GM12878 (cell line): ENCODE data around the gene PPP4R3B. TPM values are rescaled to one million over a fixed set of nuclear protein-coding genes. Genes with fewer than 3 reads are reported as not detected.

ENCODE experiments used
- ATAC-seq: fragments of 200-7000 bp; cut with Tn5 transposase; 3 replicates; pipeline ENCODE4 v1.9.1; 2020; ENCODE audit warnings: mild to moderate bottlenecking, moderate library complexity
- BruUV-seq: library from RNA; stranded (reverse); fragments of 400-500 nt; replicated peaks from 2 replicates; lab custom pipeline; 2021; lab: Mats Ljungman, UMichigan
- CTCF ChIA-PET: fragments of 300-600 bp; sonication (Branson Sonifier 250); formaldehyde crosslinking; extraction: SDS; loops from one replicate; lab custom pipeline; 2021; ENCODE audit warnings: inconsistent platforms; lab: Yijun Ruan, JAX
- POLR2A ChIA-PET: fragments of 350-600 bp; formaldehyde crosslinking; extraction: SDS; loops from one replicate; lab custom pipeline; 2021; ENCODE audit warnings: inconsistent platforms; lab: Charles Lee
- RAD21 ChIA-PET: fragments of 300-600 bp; sonication (Branson Sonifier 250); formaldehyde crosslinking; loops from one replicate; lab custom pipeline; 2023; ENCODE audit warnings: antibody characterized with exemption; ENCODE audit not compliant: unreplicated experiment; lab: Charles Lee
- SMC1A ChIA-PET: fragments of 300-600 bp; sonication (Branson Sonifier 250); formaldehyde crosslinking; loops from one replicate; lab custom pipeline; 2023; ENCODE audit not compliant: unreplicated experiment, uncharacterized antibody; lab: Charles Lee
- DNase-seq: peaks from one replicate; pipeline ENCODE4 v3.0.0-alpha.2; 2011; ENCODE audit warnings: low read depth, low spot score
- FAIRE-seq: peaks from 3 replicates; lab custom pipeline; 2011; peaks lifted over from hg19 to GRCh38; lab: Jason Lieb, UNC
- H2AFZ ChIP-seq: 2 replicates; pipeline ENCODE4 v1.6.0; 2011; ENCODE audit warnings: low read depth, low read length, control low read depth; ENCODE audit not compliant: control insufficient read depth
- H3K27ac ChIP-seq: 2 replicates; pipeline ENCODE4 v1.5.1; 2011; ENCODE audit warnings: control low read depth; ENCODE audit not compliant: control insufficient read depth, insufficient read depth
- H3K27me3 ChIP-seq, 2 experiments: replicated peaks in 1 of 2; 2 replicates each; pipeline versions ENCODE4 v1.6.0 to v1.6.1; 2011; ENCODE audit warnings: low read length in 1 of 2; ENCODE audit not compliant: control insufficient read depth in 2 of 2, insufficient read depth in 2 of 2
- H3K36me3 ChIP-seq, 2 experiments: 2 replicates each; pipeline ENCODE4 v1.5.1; 2011; ENCODE audit warnings: low read length in 1 of 2; ENCODE audit not compliant: control insufficient read depth in 2 of 2, insufficient read depth in 2 of 2
- H3K4me1 ChIP-seq: 2 replicates; pipeline ENCODE4 v1.6.1; 2011; ENCODE audit warnings: mild to moderate bottlenecking, low read length, moderate library complexity, mixed read lengths; ENCODE audit not compliant: control insufficient read depth, insufficient read depth
- H3K4me2 ChIP-seq: 2 replicates; pipeline ENCODE4 v1.6.0; 2011; ENCODE audit warnings: control low read depth; ENCODE audit not compliant: control insufficient read depth, insufficient read depth
- H3K4me3 ChIP-seq: fragments of 200-600 bp; sonication (generic); 2 replicates; pipeline ENCODE4 v1.5.1; 2016
- H3K79me2 ChIP-seq: 2 replicates; pipeline ENCODE4 v1.6.0; 2011; ENCODE audit warnings: low read length; ENCODE audit not compliant: control insufficient read depth, insufficient read depth
- H3K9ac ChIP-seq: 2 replicates; pipeline ENCODE4 v1.8.0; 2011; ENCODE audit warnings: low read length, control low read depth, mixed read lengths; ENCODE audit not compliant: control insufficient read depth, insufficient read depth
- H3K9me3 ChIP-seq: replicated peaks from 3 replicates; pipeline ENCODE4 v1.5.1; 2011; ENCODE audit warnings: mild to moderate bottlenecking, low read length; ENCODE audit not compliant: control insufficient read depth, insufficient read depth
- H4K20me1 ChIP-seq: 2 replicates; pipeline ENCODE4 v1.6.0; 2011; ENCODE audit not compliant: control insufficient read depth, insufficient read depth
- BACH1 ChIP-seq: fragments of 450-650 bp; IDR thresholded peaks from 2 replicates; pipeline ENCODE4 v1.6.1; 2017; ENCODE audit warnings: mild to moderate bottlenecking, borderline replicate concordance
- CEBPZ ChIP-seq: fragments of 150-350 bp; IDR thresholded peaks from 2 replicates; pipeline ENCODE4 v1.6.1; 2016; ENCODE audit warnings: low read depth, low read length
- CHD1 ChIP-seq: IDR thresholded peaks from 2 replicates; pipeline ENCODE4 v1.6.1; 2012; ENCODE audit warnings: low read depth, low read length, improper control_type of control experiment
- MEF2B ChIP-seq: fragments of 450-650 bp; IDR thresholded peaks from 2 replicates; pipeline ENCODE4 v1.6.1; 2018; ENCODE audit warnings: mild to moderate bottlenecking, moderate library complexity; ENCODE audit not compliant: partially characterized antibody, poor library complexity, severe bottlenecking
- PAX8 ChIP-seq: fragments of 450-650 bp; IDR thresholded peaks from 2 replicates; pipeline ENCODE4 v1.6.1; 2017; ENCODE audit warnings: mild to moderate bottlenecking, moderate library complexity
- PKNOX1 ChIP-seq: fragments of 450-650 bp; IDR thresholded peaks from 2 replicates; pipeline ENCODE4 v1.6.1; 2016; ENCODE audit warnings: mild to moderate bottlenecking
- POLR2AphosphoS5 ChIP-seq: IDR thresholded peaks from 2 replicates; pipeline ENCODE4 v1.6.1; 2011; ENCODE audit warnings: mild to moderate bottlenecking, low read length, inconsistent platforms
- RAD21 ChIP-seq: IDR thresholded peaks from 2 replicates; pipeline ENCODE4 v1.6.1; 2011; ENCODE audit warnings: mild to moderate bottlenecking, low read depth, low read length, moderate library complexity; ENCODE audit not compliant: insufficient read depth
- RUNX3 ChIP-seq: IDR thresholded peaks from 2 replicates; pipeline ENCODE4 v1.6.1; 2012; ENCODE audit warnings: low read length, inconsistent platforms
- TCF3 ChIP-seq: IDR thresholded peaks from 2 replicates; pipeline ENCODE4 v1.6.1; 2012; ENCODE audit warnings: low read depth, mild to moderate bottlenecking, low read length, borderline replicate concordance; ENCODE audit not compliant: insufficient read depth
- ZNF217 ChIP-seq: fragments of 450-650 bp; IDR thresholded peaks from 2 replicates; pipeline ENCODE4 v1.6.1; 2017; ENCODE audit warnings: antibody characterized with exemption, mild to moderate bottlenecking
- WGBS: methylation state at CpG from one replicate; pipeline ENCODE4 v1.1.6; 2016; ENCODE audit warnings: low lambda C conversion rate; ENCODE audit not compliant: insufficient replicate concordance, insufficient coverage; ENCODE audit errors: missing lambda C conversion rate; 5-methylcytosine and 5-hydroxymethylcytosine counted together
- in situ Hi-C: fragments of 300-500 bp; cut with MboI; formaldehyde crosslinking; loops from 9 replicates; pipeline ENCODE4 v1.14.3; 2018; ENCODE audit warnings: mixed read lengths
- intact Hi-C: fragments of 100-400 bp; cut with micrococcal nuclease; formaldehyde crosslinking; loops from one replicate; pipeline ENCODE4 v1.14.2; 2022; ENCODE audit not compliant: unreplicated experiment
- polyA plus RNA-seq, 11 experiments: library from polyadenylated mRNA; depleted of rRNA in 4 of 11; unstranded in 6 of 11; stranded (reverse) in 5 of 11; fragments of >200 nt; fragmentation: Nextera tagmentation in 4 of 11; fragmentation: Illumina TruSeq in 1 of 11; extraction: Ambion mirVana in 4 of 11; extraction: Trizol in 1 of 11; gene quantifications; 1 replicate in 1 of 11; 2 replicates in 10 of 11; pipeline versions ENCODE4 v1.2.1 to v1.2.3, GENCODE V29; 2011 to 2016; ENCODE audit warnings: inconsistent platforms in 2 of 11, missing spikeins in 2 of 11, low read depth in 1 of 11
- total RNA-seq, 4 experiments: library from RNA; depleted of rRNA in 3 of 4; stranded (reverse); fragments of >200 nt in 3 of 4; fragmentation: Illumina TruSeq in 1 of 4; extraction: Trizol in 1 of 4; gene quantifications; 2 replicates each; pipeline versions ENCODE4 v1.2.1 to v1.2.3, GENCODE V29; 2013 to 2021
- TF ChIP-seq, protein P1 (sequence below): IDR thresholded peaks from 2 replicates; pipeline ENCODE4 v1.6.1; 2012; ENCODE audit warnings: low read depth, low read length, improper control_type of control experiment

The PPP4R3B gene
- total and polyA plus RNA-seq, 10 of the 15 experiments (the other 5 are each of a cell fraction or from before 2014, with no cell fraction given) = 10.9 to 70.1 (median 49.2) TPM

GRCh38 chr2:55618275-55619055 lies 1.0 kb upstream of the PPP4R3B start:
- CTCF ChIA-PET = interaction anchor here (0.6 to 1.5 kb wide), 7 partner anchors 19 to 99 kb away, joined by 3 to 4 read pairs (median 3); partner anchors contain the start of gene CFAP36
- BruUV-seq = TSS peak; percentile 89
- FAIRE-seq = peak; percentile 76
- TF ChIP-seq CHD1 (no peak), RAD21 (no peak), POLR2AphosphoS5 (no peak; the same call in 1 of the 2 replicates), BACH1 (0 out of 2 replicates have a peak, but pooled peaks have one; percentile 4), CEBPZ (no peak), MEF2B (no peak), ZNF217 (no peak), PKNOX1 (no peak), TCF3 (no peak), RUNX3 (no peak), PAX8 (0 out of 2 replicates have a peak, but pooled peaks have one; percentile 30)
- TF ChIP-seq, protein P1, sequence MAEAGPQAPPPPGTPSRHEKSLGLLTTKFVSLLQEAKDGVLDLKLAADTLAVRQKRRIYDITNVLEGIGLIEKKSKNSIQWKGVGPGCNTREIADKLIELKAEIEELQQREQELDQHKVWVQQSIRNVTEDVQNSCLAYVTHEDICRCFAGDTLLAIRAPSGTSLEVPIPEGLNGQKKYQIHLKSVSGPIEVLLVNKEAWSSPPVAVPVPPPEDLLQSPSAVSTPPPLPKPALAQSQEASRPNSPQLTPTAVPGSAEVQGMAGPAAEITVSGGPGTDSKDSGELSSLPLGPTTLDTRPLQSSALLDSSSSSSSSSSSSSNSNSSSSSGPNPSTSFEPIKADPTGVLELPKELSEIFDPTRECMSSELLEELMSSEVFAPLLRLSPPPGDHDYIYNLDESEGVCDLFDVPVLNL = no peak

More at GRCh38 chr2:55618275-55619055, 1.0 kb upstream of the PPP4R3B start:
- H3K36me3 ChIP-seq = peaks cover 0 to 11% of the 10 kb centered on the region in 2 experiments; a peak in 1 of 4 replicates
- POLR2A ChIA-PET = interaction anchor here (1.0 to 3.1 kb wide), 4 partner anchors 18 to 619 kb away, joined by 3 to 23 read pairs (median 4); partner anchors contain the start of gene CFAP36
- in situ Hi-C loops (no loop called here), intact Hi-C loops (loop anchor here (5.0 to 10.0 kb wide), 3 partner anchors 334 to 1044 kb away; partner anchors contain the start of genes CLHC1 and RPS27A)
- H3K79me2 ChIP-seq = peaks cover 87% of the 10 kb centered on the region
- ATAC-seq = peak; percentile 59
- H2AFZ ChIP-seq = peak overlapping the region; percentile 90
- H3K9me3 ChIP-seq = no peaks in the 10 kb centered on the region
- 0 out of 2 replicates have a peak, but pooled peaks cover 3% of the 10 kb centered on the region for H4K20me1 ChIP-seq
- WGBS = under 1% methylated on average over 32 of the region's 32 CpGs
- H3K27me3 ChIP-seq = no peaks in the 10 kb centered on the region
- H3K4me2 ChIP-seq = peak overlapping the region; percentile 83
- peaks cover 3% of the 10 kb centered on the region for H3K4me1 ChIP-seq
- peak overlapping the region; percentile 98 for H3K9ac ChIP-seq
- H3K27ac ChIP-seq = peak overlapping the region; percentile 94
- RAD21 ChIA-PET = interaction anchor here (1.2 kb wide), 1 partner anchor 99 kb away, joined by 8 read pairs; the partner anchor contains the start of gene CFAP36
- DNase-seq = no peak
- peak overlapping the region; percentile 89 for H3K4me3 ChIP-seq
- SMC1A ChIA-PET = interaction anchor here (0.5 to 2.1 kb wide), 6 partner anchors 10 to 372 kb away, joined by 3 to 9 read pairs (median 3); partner anchors contain the start of gene CFAP36
